MM.1S (cell line): Measurements from ENCODE around the gene MTMR2.

ENCODE experiments used
- EZH2 ChIP-seq: fragments of 300-600 bp; sonication (generic); optimal IDR thresholded peaks from 2 replicates; pipeline ENCODE3; 2017; ENCODE audit warnings: low read depth, mild to moderate bottlenecking, antibody characterized with exemption, low read length, mixed read lengths
- EZH2phosphoT487 ChIP-seq: fragments of 300-600 bp; sonication (generic); IDR thresholded peaks from 2 replicates; pipeline ENCODE4 v1.6.1; 2018; ENCODE audit warnings: antibody characterized with exemption, low read length
- TF ChIP-seq, protein P1 (sequence below): fragments of 300-600 bp; sonication (generic); IDR thresholded peaks from 2 replicates; pipeline ENCODE4 v1.5.1; 2016; ENCODE audit warnings: antibody characterized with exemption, low read length, mixed read lengths

GRCh38 chr11:95972060-95972459 lies 48.2 kb upstream of the MTMR2 start:
- TF ChIP-seq, protein P1, sequence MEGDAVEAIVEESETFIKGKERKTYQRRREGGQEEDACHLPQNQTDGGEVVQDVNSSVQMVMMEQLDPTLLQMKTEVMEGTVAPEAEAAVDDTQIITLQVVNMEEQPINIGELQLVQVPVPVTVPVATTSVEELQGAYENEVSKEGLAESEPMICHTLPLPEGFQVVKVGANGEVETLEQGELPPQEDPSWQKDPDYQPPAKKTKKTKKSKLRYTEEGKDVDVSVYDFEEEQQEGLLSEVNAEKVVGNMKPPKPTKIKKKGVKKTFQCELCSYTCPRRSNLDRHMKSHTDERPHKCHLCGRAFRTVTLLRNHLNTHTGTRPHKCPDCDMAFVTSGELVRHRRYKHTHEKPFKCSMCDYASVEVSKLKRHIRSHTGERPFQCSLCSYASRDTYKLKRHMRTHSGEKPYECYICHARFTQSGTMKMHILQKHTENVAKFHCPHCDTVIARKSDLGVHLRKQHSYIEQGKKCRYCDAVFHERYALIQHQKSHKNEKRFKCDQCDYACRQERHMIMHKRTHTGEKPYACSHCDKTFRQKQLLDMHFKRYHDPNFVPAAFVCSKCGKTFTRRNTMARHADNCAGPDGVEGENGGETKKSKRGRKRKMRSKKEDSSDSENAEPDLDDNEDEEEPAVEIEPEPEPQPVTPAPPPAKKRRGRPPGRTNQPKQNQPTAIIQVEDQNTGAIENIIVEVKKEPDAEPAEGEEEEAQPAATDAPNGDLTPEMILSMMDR, result no peak
- no peak for TF ChIP-seq EZH2
- no peak for TF ChIP-seq EZH2phosphoT487
